Measurements from ENCODE around the gene PPM1L. TPM values are rescaled to one million over a fixed set of nuclear protein-coding genes. Genes with fewer than 3 reads are reported as not detected.

The PPM1L gene
- total RNA-seq, 1 donor from 2014 or later, result 16.3 TPM

DNA sequence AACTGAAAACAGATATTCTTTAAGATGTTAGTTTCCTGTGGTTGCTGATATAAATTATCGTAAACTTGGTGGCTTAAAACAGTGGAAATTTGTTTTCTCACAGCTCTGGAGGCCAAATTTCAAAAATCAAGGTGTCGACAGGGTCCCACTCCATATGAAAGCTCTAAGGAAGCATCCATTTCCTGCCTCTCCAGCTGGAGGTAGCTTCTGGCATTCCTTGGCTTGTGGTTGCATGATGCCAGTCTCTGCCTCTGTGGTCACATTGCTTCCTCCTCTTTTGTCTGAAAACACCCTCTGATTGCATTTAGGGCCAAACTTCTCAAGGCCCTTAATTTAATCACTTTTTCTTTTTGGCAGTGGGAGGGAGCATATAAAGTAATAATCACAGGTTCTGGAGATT is 96.8 kb downstream of the PPM1L start:
- no peak for DNase-seq (ENCODE audit: low spot score)

DNA sequence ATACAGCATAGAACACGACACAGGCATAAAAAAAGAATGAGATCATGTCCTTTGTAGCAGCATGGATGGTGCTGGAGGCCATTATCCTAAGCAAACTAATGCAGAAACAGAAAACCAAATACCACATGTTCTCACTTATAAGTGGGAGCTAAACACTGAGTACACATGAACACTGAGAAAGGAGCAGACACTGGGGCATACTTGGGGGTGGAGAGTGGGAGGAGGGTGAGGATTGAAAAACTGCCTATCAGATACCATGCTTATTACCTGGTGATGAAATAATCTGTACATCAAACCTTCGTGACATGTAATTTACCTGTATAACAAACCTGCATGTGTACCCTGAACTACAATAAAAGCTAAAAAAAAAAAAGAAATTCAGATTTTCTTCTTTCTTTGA is 100.4 kb downstream of the PPM1L start:
- no peak for DNase-seq (ENCODE audit: low spot score)

GRCh38 chr3:160857476-160858119 is 101.6 kb downstream of the PPM1L start:
- DNase-seq (ENCODE audit: low spot score), result no peak

- no peak for DNase-seq (ENCODE audit: low spot score)
Observed at GRCh38 chr3:160860346-160860745, 104.3 kb downstream of the PPM1L start.

GRCh38 chr3:160869825-160870224 is 113.8 kb downstream of the PPM1L start:
- peak; percentile 43 for DNase-seq (ENCODE audit: low spot score)

- DNase-seq (ENCODE audit: low spot score), result no peak
Observed at GRCh38 chr3:160870327-160870726, 114.3 kb downstream of the PPM1L start.

- DNase-seq (ENCODE audit: low spot score), result no peak
Observed at GRCh38 chr3:160874736-160875135, 118.7 kb downstream of the PPM1L start.

GRCh38 chr3:160876643-160877042 is 120.6 kb downstream of the PPM1L start:
- DNase-seq (ENCODE audit: low spot score), result no peak

DNA sequence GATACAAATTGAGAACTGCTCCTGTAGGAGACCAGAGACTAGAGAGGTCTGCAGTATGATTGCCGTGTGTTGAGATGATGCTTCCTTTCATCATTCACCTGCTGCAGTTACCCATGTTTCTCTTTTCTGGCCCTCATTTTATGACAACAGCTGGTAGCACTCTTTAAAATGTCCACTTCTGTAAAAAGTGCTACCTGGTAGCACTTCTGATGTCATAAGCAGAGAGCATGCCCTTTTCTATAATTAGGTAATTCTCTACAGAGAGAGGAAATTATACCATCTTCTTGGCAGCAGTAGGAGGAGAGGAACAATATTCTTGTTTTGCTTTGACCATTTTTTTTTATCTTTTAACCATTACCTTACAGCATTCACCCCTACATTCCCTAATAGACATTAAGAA is 123.8 kb downstream of the PPM1L start:
- DNase-seq (ENCODE audit: low spot score), result no peak

DNA sequence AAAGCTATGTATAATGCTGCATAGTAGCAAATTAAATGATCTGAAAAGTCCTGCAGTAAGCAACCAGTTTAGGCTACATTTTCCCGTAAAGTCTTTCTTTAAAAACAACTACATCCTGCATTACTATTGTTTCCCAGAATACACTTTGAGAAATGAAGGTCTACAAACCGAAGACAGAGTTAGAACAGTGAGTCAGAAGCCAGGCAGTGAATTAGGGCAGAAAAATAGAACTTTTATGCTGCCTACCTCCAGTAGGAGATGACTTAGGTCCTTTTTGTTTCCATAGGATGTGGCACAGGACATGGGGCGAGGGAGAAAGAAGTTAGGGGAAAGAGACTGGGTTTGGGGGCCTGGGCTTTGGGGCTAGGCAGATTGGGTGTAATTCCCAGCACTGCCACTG is 127.3 kb downstream of the PPM1L start:
- no peak for DNase-seq (ENCODE audit: low spot score)

- DNase-seq (ENCODE audit: low spot score), result peak; percentile 43
Observed at GRCh38 chr3:160885791-160886286, 129.8 kb downstream of the PPM1L start.

DNA sequence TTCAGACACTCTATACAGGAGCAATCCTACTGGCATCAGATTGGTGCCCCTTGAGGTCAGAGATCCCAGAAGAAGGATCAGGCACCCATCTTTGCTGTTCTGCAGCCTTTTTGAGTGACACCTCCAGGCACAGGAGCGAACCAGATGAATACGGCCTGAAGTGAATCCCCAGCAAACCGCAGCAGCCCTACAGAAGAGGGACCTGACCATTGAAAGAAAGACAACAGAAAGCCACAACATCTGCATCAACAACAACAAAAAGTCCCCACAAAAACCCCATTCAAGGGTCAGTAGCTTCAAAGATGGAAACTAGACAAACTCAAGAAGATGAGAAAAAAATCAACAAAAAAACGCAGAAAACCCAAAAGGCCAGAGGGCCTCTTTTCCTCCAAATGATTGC is 130.4 kb downstream of the PPM1L start:
- DNase-seq (ENCODE audit: low spot score), result no peak

DNA sequence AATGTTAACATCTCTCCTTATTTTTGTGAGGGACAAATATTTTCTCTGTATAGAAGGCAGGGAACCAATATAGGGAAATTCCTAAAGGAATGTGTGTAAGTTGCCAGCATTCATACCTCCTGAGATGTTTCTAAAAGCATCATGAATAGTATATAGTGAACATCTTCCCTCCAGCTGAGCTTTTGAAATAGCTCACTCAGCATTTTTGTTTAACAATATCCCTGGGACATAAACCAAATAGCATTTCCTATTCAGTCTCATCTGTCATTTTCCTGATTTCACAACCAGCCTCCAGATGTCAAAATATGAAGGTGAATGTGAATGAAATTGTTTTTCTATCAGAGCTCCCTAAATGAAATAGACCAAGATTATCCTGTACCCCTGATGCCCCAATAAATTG is 137.2 kb downstream of the PPM1L start:
- DNase-seq (ENCODE audit: low spot score), result no peak

DNA sequence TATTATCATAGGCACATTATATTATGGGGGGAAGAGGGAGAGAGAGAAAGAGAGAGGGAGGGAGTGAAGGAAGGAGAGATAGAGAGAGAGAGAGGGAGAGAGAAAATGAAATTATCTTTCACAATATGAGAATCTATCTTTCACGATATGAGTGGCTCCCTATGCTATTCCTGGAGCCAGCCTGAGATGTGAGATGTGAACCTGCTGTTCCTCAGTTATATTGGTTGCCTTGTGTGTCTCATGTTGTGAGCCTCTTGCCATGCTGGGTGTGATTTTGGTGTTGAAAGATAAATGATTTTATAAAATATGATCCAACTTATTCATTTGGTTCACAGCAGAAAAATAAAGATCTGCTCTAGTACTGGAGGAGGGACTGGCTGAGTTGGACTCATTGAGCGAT is 148.7 kb downstream of the PPM1L start:
- no peak for DNase-seq (ENCODE audit: low spot score)

DNA sequence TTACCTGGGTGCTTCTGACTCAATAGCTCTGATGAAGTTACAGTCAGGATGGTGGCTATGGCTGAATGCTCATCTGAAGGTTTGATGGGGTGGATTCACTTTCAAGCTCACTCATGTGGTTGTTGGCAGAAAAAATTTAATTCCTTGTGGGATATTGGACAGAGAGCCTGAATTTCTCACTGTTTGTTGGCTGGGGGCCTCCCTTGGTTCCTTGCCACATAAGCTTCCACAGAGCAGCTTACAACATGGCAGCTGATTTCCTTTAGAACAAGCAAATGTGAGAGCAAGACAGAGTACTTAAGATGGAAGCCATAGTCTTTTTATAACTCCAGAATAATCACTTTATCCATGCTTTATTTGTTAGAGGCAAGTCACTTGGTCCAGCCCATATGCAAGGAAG is 150.6 kb downstream of the PPM1L start:
- no peak for DNase-seq (ENCODE audit: low spot score)

- DNase-seq (ENCODE audit: low spot score), result no peak
Observed at GRCh38 chr3:160909917-160910316, 153.9 kb downstream of the PPM1L start.

GRCh38 chr3:160911411-160911810 is 155.4 kb downstream of the PPM1L start:
- no peak for DNase-seq (ENCODE audit: low spot score)

DNA sequence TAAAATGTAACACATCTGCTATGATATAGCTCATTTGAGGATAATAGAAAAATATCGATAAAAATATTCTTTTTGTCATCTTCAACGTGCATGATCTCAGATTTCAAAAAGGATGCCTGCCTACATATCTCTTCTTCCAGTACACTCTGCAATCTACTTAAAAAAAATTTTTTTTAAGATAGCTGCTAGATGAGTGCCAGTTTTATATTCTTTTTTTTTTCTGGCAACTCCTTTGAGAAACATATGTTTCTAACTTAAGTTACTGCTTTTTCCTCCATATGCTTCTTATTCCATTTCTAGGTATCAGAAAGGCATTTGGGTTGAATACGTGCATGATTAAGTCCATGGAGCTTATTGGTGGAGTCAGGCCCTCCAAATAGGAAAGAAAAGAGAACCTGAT is 160.4 kb downstream of the PPM1L start:
- DNase-seq (ENCODE audit: low spot score), result no peak

DNA sequence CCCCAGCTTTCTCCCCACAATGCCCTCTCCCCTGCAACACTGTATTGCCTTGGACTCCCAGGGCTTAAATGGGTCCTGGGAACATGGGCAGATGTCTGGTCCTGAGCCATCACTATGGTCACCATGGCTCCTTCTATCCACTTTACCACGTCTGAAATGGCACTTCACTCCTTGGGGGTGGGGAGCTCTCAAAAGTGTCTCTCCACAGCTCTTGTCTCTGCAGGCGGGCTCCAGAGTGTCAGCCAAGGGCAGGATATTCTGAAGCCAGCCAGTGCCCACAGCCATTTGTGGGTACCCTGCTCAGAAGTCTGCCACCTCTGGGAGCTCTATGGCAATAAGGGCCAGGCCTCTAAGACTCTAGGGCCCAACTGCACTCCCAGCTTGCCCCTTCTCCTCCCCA is 163.9 kb downstream of the PPM1L start:
- DNase-seq (ENCODE audit: low spot score), result no peak

- no peak for DNase-seq (ENCODE audit: low spot score)
Observed at GRCh38 chr3:160921020-160921635, 165.1 kb downstream of the PPM1L start.

DNA sequence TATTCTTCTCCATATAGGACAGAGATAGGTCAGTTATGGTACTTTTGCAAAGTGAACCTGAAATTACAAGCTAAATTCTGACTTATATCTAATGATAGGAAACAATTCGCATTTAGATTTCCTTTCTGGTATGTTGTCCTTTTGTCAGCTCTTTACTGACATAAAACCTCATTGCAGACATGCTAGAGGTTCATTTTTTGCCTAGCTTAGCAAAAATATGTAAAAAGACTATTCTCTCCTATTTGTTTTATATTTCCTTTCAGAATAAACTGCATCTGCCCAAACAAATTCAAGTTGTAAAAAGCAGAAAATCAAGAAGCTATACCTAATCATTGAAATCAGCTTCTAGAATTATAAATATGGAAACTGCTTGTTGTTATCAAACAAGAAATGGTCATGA is 168.7 kb downstream of the PPM1L start:
- no peak for DNase-seq (ENCODE audit: low spot score)

GRCh38 chr3:160927620-160928019 is 171.6 kb downstream of the PPM1L start:
- DNase-seq (ENCODE audit: low spot score), result no peak

- no peak for DNase-seq (ENCODE audit: low spot score)
Observed at GRCh38 chr3:160928183-160928726, 172.2 kb downstream of the PPM1L start.
